SU-DHL-6 (cell line): Measurements from ENCODE around the gene TBX19.

Source experiments
- H2AFZ ChIP-seq: fragments of 200-600 bp; sonication (generic); 2 replicates; pipeline ENCODE4 v1.6.1; 2014; ENCODE audit warnings: low read depth, mild to moderate bottlenecking, moderate library complexity, mixed read lengths, antibody characterized with exemption, low read length; ENCODE audit not compliant: severe bottlenecking
- H3F3A ChIP-seq: fragments of 200-600 bp; shearing (Covaris generic); 2 replicates; pipeline ENCODE4 v1.6.0; 2016; ENCODE audit warnings: antibody characterized with exemption, mild to moderate bottlenecking; ENCODE audit not compliant: insufficient read depth
- H3K27ac ChIP-seq: fragments of 200-600 bp; sonication (generic); 2 replicates; pipeline ENCODE4 v1.5.1; 2016; ENCODE audit warnings: low read depth, mild to moderate bottlenecking, low read length, moderate library complexity, mixed read lengths
- H3K27me3 ChIP-seq: fragments of 200-600 bp; sonication (generic), shearing (Covaris generic); 2 replicates; pipeline ENCODE4 v1.6.0; 2014; ENCODE audit warnings: mild to moderate bottlenecking, low read length
- H3K36me3 ChIP-seq: fragments of 200-600 bp; sonication (generic); 2 replicates; pipeline ENCODE4 v1.6.1; 2014; ENCODE audit warnings: mild to moderate bottlenecking, low read length, mixed read lengths
- H3K4me2 ChIP-seq: fragments of 300-600, 200-600 bp; shearing (Covaris generic), sonication (generic); 2 replicates; pipeline ENCODE4 v1.6.0; 2014; ENCODE audit warnings: low read length, low read depth, mild to moderate bottlenecking; ENCODE audit not compliant: poor library complexity, severe bottlenecking
- H3K4me3 ChIP-seq: fragments of 200-600 bp; sonication (generic); 2 replicates; pipeline ENCODE4 v1.5.1; 2014; ENCODE audit warnings: antibody characterized with exemption, low read length, mild to moderate bottlenecking, mixed read lengths; ENCODE audit not compliant: insufficient read depth, poor library complexity, severe bottlenecking
- H3K79me2 ChIP-seq: fragments of 200-600 bp; sonication (generic); 2 replicates; pipeline ENCODE4 v1.6.1; 2014; ENCODE audit warnings: mild to moderate bottlenecking, low read length, moderate library complexity; ENCODE audit not compliant: insufficient read depth
- H3K9ac ChIP-seq: fragments of 200-600 bp; sonication (generic); 2 replicates; pipeline ENCODE4 v1.7.0; 2014; ENCODE audit warnings: mild to moderate bottlenecking, low read length
- H3K9me2 ChIP-seq: fragments of 200-600 bp; sonication (generic); replicated peaks from 2 replicates; pipeline ENCODE4 v1.6.1; 2014; ENCODE audit warnings: low read length; ENCODE audit not compliant: insufficient read depth
- H3K9me3 ChIP-seq: fragments of 200-600 bp; sonication (generic); 2 replicates; pipeline ENCODE4 v1.6.1; 2014; ENCODE audit warnings: low read length, mixed read lengths; ENCODE audit not compliant: insufficient read depth
- H4K20me1 ChIP-seq: fragments of 200-600 bp; sonication (generic); 2 replicates; pipeline ENCODE4 v1.6.1; 2014; ENCODE audit warnings: low read depth, mild to moderate bottlenecking, antibody characterized with exemption, low read length, moderate library complexity, mixed read lengths
- CTCF ChIP-seq: fragments of 200-600 bp; sonication (generic); IDR thresholded peaks from one replicate; pipeline ENCODE4 v1.5.1; 2017; ENCODE audit warnings: antibody characterized with exemption, mild to moderate bottlenecking, low read length, moderate library complexity; ENCODE audit not compliant: insufficient read depth, poor library complexity, severe bottlenecking
- EZH2phosphoT487 ChIP-seq: fragments of 200-600 bp; sonication (generic), shearing (Covaris generic); conservative IDR thresholded peaks from 2 replicates; pipeline ENCODE4 v1.6.1; 2018; ENCODE audit warnings: mild to moderate bottlenecking, antibody characterized with exemption, low read length, moderate library complexity, mixed read lengths

The TBX19 gene

GRCh38 chr1:168264296-168264695 is 16.4 kb upstream of the TBX19 start:
- Histone ChIP-seq H3K4me2 (no peak overlapping the region), H3K9me3 (no peaks in the 10 kb centered on the region)

GRCh38 chr1:168265596-168265995 is 15.1 kb upstream of the TBX19 start:
- no peak overlapping the region for H3K4me3 ChIP-seq
- H3K9me2 ChIP-seq: no peaks in the 10 kb centered on the region
- no peaks in the 10 kb centered on the region for H3F3A ChIP-seq
- no peaks in the 10 kb centered on the region for H3K27me3 ChIP-seq
- no peaks in the 10 kb centered on the region for H4K20me1 ChIP-seq
- H3K4me2 ChIP-seq: no peak overlapping the region
- no peak overlapping the region for H3K27ac ChIP-seq
- H3K9ac ChIP-seq: no peak overlapping the region
- H3K9me3 ChIP-seq: no peaks in the 10 kb centered on the region
- H3K36me3 ChIP-seq: peaks cover 11% of the 10 kb centered on the region
- H2AFZ ChIP-seq: no peak overlapping the region
- no peaks in the 10 kb centered on the region for H3K79me2 ChIP-seq
- TF ChIP-seq CTCF: no peak
- TF ChIP-seq EZH2phosphoT487: no peak

More at GRCh38 chr1:168264296-168264695, 16.4 kb upstream of the TBX19 start:
- peaks cover 11% of the 10 kb centered on the region for H3K36me3 ChIP-seq
- H3K27ac ChIP-seq: no peak overlapping the region
- no peak overlapping the region for H2AFZ ChIP-seq
- H3K79me2 ChIP-seq: no peaks in the 10 kb centered on the region
- TF ChIP-seq EZH2phosphoT487 (no peak), CTCF (no peak)
- no peak overlapping the region for H3K4me3 ChIP-seq
- no peaks in the 10 kb centered on the region for H3K27me3 ChIP-seq
- no peaks in the 10 kb centered on the region for H3F3A ChIP-seq
- H4K20me1 ChIP-seq: no peaks in the 10 kb centered on the region
- H3K9me2 ChIP-seq: no peaks in the 10 kb centered on the region
- no peak overlapping the region for H3K9ac ChIP-seq

- Histone ChIP-seq H4K20me1 (no peaks in the 10 kb centered on the region), H2AFZ (no peak overlapping the region), H3K4me3 (no peak overlapping the region), H3K9me2 (no peaks in the 10 kb centered on the region), H3K9ac (no peak overlapping the region), H3K27ac (no peak overlapping the region), H3K4me2 (no peak overlapping the region), H3K79me2 (no peaks in the 10 kb centered on the region), H3F3A (no peaks in the 10 kb centered on the region), H3K36me3 (peaks cover 11% of the 10 kb centered on the region), H3K9me3 (no peaks in the 10 kb centered on the region), H3K27me3 (no peaks in the 10 kb centered on the region)
- TF ChIP-seq EZH2phosphoT487: no peak
These were observed 14.0 kb upstream of the TBX19 start for GRCh38 chr1:168266644-168267186.

GRCh38 chr1:168271636-168272035 is 9.0 kb upstream of the TBX19 start:
- Histone ChIP-seq H3K27ac (no peak overlapping the region), H3K27me3 (no peaks in the 10 kb centered on the region), H3F3A (no peaks in the 10 kb centered on the region), H3K79me2 (no peaks in the 10 kb centered on the region), H2AFZ (no peak overlapping the region), H3K9me2 (no peaks in the 10 kb centered on the region), H3K4me2 (no peak overlapping the region), H3K36me3 (no peaks in the 10 kb centered on the region), H3K9me3 (no peaks in the 10 kb centered on the region), H4K20me1 (no peaks in the 10 kb centered on the region), H3K9ac (no peak overlapping the region), H3K4me3 (no peak overlapping the region)
- TF ChIP-seq EZH2phosphoT487: no peak
- TF ChIP-seq CTCF: no peak
